Prostate gland (tissue), 2 donors: ENCODE data around the gene FNBP1.

ENCODE experiments used
- POLR2A ChIP-seq: fragments of 450-650 bp; IDR thresholded peaks from one replicate; pipeline ENCODE4 v1.6.1; 2016; ENCODE audit warnings: antibody characterized with exemption, mild to moderate bottlenecking
- TF ChIP-seq, protein P1 (sequence below), 4 experiments: fragments of 200-600 bp in 2 of 4; fragments of 450-650 bp in 2 of 4; sonication (generic) in 2 of 4; IDR thresholded peaks; 1 replicate in 3 of 4; 2 replicates in 1 of 4; pipeline ENCODE4 v1.5.1; 2016 to 2019; ENCODE audit warnings: antibody characterized with exemption in 4 of 4, mild to moderate bottlenecking in 2 of 4, moderate library complexity in 2 of 4

DNA sequence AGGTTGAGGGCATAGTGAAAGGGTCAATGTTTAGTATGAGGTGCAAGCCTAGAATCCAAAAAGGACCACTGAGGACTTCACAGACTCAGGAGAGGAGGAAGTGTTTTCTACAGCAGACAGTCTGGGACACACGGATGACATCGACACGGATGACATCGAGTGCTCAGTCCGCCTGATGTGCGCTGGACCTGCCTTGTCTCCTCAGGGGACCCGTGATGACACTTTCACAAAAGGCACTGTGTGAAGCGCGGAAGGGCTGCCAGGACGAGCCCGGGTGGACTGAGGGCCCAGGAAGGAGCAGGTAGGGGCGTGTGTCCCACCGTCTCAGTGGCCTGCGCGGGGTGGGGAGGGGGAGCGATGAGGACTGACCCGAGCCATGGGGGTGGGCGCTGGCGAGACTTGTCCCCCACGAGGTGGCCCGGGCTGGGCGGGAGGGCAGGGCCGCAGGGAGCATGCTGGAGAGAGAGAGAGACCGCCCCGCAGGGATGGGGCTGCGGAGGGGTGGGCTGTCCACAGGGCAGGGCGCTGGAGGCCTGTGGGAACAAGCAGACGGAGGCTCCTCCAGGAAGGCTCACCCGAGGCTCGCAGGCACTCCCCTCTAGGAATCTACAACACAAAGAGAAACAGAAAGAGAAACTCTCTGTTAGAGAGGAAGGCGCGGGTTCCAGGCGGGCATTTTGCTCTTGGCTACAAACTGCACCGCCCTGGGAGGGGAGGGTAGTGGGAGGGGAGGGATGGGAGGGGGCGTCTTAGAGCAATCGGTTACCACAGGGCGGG, 152.9 kb downstream of the FNBP1 start:
- TF ChIP-seq, protein P1, sequence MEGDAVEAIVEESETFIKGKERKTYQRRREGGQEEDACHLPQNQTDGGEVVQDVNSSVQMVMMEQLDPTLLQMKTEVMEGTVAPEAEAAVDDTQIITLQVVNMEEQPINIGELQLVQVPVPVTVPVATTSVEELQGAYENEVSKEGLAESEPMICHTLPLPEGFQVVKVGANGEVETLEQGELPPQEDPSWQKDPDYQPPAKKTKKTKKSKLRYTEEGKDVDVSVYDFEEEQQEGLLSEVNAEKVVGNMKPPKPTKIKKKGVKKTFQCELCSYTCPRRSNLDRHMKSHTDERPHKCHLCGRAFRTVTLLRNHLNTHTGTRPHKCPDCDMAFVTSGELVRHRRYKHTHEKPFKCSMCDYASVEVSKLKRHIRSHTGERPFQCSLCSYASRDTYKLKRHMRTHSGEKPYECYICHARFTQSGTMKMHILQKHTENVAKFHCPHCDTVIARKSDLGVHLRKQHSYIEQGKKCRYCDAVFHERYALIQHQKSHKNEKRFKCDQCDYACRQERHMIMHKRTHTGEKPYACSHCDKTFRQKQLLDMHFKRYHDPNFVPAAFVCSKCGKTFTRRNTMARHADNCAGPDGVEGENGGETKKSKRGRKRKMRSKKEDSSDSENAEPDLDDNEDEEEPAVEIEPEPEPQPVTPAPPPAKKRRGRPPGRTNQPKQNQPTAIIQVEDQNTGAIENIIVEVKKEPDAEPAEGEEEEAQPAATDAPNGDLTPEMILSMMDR (IDR thresholded peaks at IDR 0.05) = no peak
- no peak for TF ChIP-seq POLR2A
